Stimulated activated CD8-positive, alpha-beta memory T cell treated with anti-CD3 and anti-CD28 coated beads, Interleukin-4, amount 100 ng/mL, for 48 hours (primary cell): Measurements from ENCODE around the gene PDIA3.
A peak's percentile ranks its signal among the peaks of the same experiment; 100 is the strongest.
"Not testable (repeated sequence)": the region's sequence is repeated elsewhere in the genome, so short reads cannot be mapped to it uniquely, and the experiment has no call there.

Source experiments
- DNase-seq: peaks from one replicate; pipeline ENCODE4 v3.0.0-alpha.2; 2020

PDIA3 gene

GRCh38 chr15:43777267-43777914 lies 31.2 kb downstream of the PDIA3 start:
- peak; percentile 93 for DNase-seq

GRCh38 chr15:43779016-43779415 lies 32.8 kb downstream of the PDIA3 start:
- DNase-seq: no peak

- no peak for DNase-seq
Measured at GRCh38 chr15:43789409-43789808, 43.2 kb downstream of the PDIA3 start.

- peak; percentile 100 for DNase-seq
Measured at GRCh38 chr15:43791993-43792760, 45.9 kb downstream of the PDIA3 start, which contains the start of gene SERF2. TSS of gene SERF2 (plus strand) at chr15:43792320. CDS start at chr15:43792377, 57 bp downstream.

- peak; percentile 48 for DNase-seq
Measured at GRCh38 chr15:43792761-43793476, 46.7 kb downstream of the PDIA3 start.

GRCh38 chr15:43793647-43794046 lies 47.4 kb downstream of the PDIA3 start:
- no peak for DNase-seq

- DNase-seq: no peak
Measured at GRCh38 chr15:43794269-43795037, 48.2 kb downstream of the PDIA3 start.

- no peak for DNase-seq
Measured at GRCh38 chr15:43795197-43795596, 49.0 kb downstream of the PDIA3 start.

- no peak for DNase-seq
Measured at GRCh38 chr15:43795997-43796396, 49.8 kb downstream of the PDIA3 start.

GRCh38 chr15:43796566-43796965 lies 50.3 kb downstream of the PDIA3 start:
- DNase-seq: no peak

GRCh38 chr15:43799209-43799944 lies 53.1 kb downstream of the PDIA3 start:
- DNase-seq: no peak

- DNase-seq: no peak
Measured at GRCh38 chr15:43799945-43800285, 53.7 kb downstream of the PDIA3 start, which contains the start of gene SERINC4. TSS of gene SERINC4 (minus strand) at chr15:43800220. CDS start at chr15:43799986, 234 bp downstream.

GRCh38 chr15:43800286-43801141 lies 54.3 kb downstream of the PDIA3 start, which contains the start of gene HYPK:
TSS of gene HYPK (plus strand) at chr15:43800599. CDS start at chr15:43800623, 24 bp downstream.
- peak; percentile 92 for DNase-seq

GRCh38 chr15:43802676-43803075 lies 56.4 kb downstream of the PDIA3 start:
- DNase-seq: not testable (repeated sequence)

GRCh38 chr15:43808435-43808950 lies 62.3 kb downstream of the PDIA3 start:
- no peak for DNase-seq

GRCh38 chr15:43808960-43809678 lies 62.9 kb downstream of the PDIA3 start:
- no peak for DNase-seq

- not testable (repeated sequence) for DNase-seq
Measured at GRCh38 chr15:43815064-43815463, 68.8 kb downstream of the PDIA3 start.

- DNase-seq: no peak
Measured at GRCh38 chr15:43821505-43821904, 75.3 kb downstream of the PDIA3 start.
